Choroid plexus epithelial cell (primary cell): ENCODE measurements around the gene MIER2.

Experiments
- DNase-seq: peaks from one replicate; pipeline ENCODE4 v3.0.0-alpha.2; 2010; ENCODE audit warnings: low read depth
- H3K4me3 ChIP-seq: 2 replicates; pipeline ENCODE4 v1.5.1; 2011; ENCODE audit warnings: low read depth, mild to moderate bottlenecking, control low read depth, low read length, moderate library complexity
- TF ChIP-seq, protein P1 (sequence below): conservative IDR thresholded peaks from 2 replicates; pipeline ENCODE4 v1.5.1; 2011; ENCODE audit warnings: low read depth, mild to moderate bottlenecking, control low read depth, inconsistent platforms, low read length, moderate library complexity

Gene MIER2

GRCh38 chr19:294341-294945 lies 50.2 kb downstream of the MIER2 start:
- no peak overlapping the region for H3K4me3 ChIP-seq
- TF ChIP-seq, protein P1, sequence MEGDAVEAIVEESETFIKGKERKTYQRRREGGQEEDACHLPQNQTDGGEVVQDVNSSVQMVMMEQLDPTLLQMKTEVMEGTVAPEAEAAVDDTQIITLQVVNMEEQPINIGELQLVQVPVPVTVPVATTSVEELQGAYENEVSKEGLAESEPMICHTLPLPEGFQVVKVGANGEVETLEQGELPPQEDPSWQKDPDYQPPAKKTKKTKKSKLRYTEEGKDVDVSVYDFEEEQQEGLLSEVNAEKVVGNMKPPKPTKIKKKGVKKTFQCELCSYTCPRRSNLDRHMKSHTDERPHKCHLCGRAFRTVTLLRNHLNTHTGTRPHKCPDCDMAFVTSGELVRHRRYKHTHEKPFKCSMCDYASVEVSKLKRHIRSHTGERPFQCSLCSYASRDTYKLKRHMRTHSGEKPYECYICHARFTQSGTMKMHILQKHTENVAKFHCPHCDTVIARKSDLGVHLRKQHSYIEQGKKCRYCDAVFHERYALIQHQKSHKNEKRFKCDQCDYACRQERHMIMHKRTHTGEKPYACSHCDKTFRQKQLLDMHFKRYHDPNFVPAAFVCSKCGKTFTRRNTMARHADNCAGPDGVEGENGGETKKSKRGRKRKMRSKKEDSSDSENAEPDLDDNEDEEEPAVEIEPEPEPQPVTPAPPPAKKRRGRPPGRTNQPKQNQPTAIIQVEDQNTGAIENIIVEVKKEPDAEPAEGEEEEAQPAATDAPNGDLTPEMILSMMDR, result no peak
- peak; percentile 23 for DNase-seq

DNA sequence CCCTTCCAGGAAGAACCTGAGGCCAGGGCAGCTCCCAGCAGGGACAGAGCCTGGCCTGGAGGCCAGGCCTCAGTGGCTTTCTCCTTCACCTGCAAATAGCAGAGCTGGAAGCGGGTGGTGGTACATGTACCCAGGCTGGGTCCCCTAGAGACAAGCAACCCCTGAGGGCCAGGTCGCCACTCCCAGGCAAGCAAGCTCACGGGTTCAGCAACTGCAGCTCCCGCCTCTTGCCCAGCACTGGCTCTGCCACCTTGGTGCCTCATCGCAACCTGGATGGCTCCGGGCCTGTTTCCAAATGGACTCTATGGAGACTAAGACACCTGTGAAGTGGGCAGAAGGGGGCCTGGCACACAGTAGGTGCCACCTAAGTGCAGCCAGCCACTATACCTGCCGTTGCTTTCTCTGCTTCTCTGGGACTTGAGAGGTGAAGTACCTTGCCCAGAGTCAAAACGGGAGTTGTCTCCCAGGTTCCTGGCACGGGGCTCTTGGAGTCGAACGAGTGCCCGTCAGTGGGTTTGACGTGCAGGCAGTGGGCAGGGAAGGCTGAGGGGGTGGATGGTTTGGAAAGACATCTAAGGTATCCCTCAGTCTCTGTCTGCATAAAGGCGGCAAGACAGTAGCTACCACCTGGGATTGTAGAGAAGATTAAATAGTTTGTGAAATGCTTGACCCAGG lies 51.0 kb downstream of the MIER2 start:
- no peak overlapping the region for H3K4me3 ChIP-seq
- TF ChIP-seq, protein P1, result no peak
- DNase-seq, result no peak

DNA sequence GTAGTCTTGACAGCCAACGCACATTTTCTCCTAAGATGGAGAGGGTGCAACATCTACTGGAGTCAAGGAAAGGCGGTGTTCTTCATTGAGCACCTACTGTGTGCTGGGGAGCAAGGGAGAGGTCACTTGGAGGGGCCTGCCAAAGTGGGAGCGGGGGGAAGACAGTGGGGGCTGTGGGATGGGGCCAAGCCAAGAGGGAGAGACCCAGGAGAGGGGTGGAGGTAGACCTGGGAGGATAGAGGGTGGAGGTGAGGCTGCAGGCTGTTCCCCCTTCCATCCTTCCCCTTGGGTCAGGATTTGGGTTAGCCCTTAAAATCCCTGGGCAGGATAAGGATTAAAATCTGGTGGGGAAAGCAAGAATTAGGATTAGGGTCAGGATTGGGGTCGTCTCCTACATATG lies 51.6 kb downstream of the MIER2 start:
- no peak overlapping the region for H3K4me3 ChIP-seq
- DNase-seq, result no peak
- TF ChIP-seq, protein P1, result no peak

DNA sequence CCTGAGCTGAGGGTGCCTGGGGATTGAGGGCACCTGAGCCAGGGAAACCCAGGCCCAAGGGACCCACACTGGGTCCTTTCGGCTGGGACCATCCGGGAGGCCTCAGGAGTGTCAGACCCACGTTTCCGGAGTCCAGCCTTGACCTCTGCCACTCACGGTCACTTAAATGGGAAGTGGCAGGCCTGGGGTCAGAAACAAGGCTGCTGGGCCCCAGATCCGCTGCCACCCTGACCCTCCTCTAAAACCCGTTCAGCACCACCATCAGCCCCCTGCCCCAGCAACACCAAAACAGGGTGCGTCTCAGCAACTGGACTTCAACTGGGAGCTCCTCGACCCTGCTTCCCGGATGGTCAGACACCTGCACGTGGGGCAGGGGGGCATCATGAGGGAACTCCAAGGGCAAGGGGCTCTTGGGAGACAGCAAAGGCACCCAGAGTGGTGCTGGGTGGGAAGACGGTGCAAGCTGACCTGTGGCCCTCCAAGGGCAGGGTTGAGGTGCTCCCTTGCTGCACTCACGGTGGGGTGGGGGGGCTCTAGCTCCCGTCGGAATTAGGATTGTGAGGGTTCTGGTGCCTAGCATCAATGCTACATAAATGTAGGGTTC lies 52.2 kb downstream of the MIER2 start:
- no peak overlapping the region for H3K4me3 ChIP-seq
- TF ChIP-seq, protein P1, result no peak
- DNase-seq, result no peak

GRCh38 chr19:291561-292280 lies 52.9 kb downstream of the MIER2 start:
- H3K4me3 ChIP-seq, result peak overlapping the region; percentile 13
- no peak for DNase-seq
- TF ChIP-seq, protein P1, result no peak

GRCh38 chr19:291006-291521 lies 53.5 kb downstream of the MIER2 start, which contains the start of gene PLPP2:
Gene PLPP2 (minus strand): TSS chr19:291403. CDS start chr19:291336, 67 bp downstream.
- H3K4me3 ChIP-seq, result peak within 1 kb of the TSS; percentile 57
- TF ChIP-seq, protein P1, result no peak
- peak; percentile 12 for DNase-seq
